GM20000 (cell line): ENCODE results near the gene SNX32.

Source experiments
- DNase-seq: peaks from one replicate; pipeline ENCODE4 v3.0.0; 2012; ENCODE audit warnings: low spot score
- CTCF ChIP-seq: IDR thresholded peaks from 2 replicates; pipeline ENCODE4 v1.5.1; 2012; ENCODE audit warnings: mild to moderate bottlenecking, control low read depth; ENCODE audit errors: extremely low read depth, missing control alignments

The SNX32 gene

DNA sequence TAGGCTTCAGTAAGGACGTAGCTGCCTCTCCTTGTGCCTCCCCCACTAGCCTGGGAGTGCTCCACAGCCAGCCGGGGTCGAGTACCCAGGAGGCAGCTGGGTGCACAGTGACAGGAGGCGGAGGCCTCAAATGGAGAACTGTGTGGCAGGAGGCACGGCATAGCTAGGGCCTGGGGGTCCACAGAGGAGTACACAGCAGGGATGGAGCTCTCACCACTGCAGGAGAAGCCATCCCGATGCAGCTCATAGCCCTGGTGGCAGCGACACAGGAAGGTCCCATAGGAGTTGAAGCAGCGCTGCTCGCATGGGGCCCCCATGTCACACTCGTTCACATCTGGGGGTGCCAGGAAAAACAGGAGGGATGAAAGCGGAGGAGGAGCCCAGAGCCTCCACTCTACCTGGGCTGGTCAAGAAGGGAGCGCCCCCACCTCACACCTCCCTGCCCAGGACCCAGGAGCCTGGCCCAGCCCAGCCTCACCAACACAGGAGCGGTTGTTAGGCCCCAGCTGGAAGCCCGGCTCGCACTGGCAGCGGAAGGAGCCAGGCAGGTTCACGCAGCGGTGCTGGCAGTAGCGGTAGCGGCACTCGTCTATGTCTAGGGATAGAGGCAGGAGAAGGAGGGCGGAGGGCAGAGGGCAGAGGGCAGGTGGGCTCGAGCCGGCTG lies 36.0 kb downstream of the SNX32 start:
- no peak for TF ChIP-seq CTCF
- DNase-seq = no peak

DNA sequence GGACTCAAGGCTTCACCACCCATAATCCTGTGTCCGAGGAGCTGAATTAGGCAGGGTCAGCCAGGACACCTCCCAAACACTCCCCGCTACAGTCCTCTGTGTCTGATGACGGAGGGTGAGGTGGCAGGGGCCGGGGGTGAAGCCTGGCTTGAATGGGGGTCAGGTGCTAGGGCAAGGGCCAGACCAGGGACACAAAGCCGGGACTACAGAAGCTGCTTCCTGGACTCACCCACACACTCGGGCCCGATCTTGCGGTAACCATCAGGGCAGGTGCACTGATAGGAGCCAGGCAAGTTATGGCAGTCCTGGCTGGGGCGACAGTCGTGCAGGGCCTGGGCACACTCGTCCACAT lies 36.5 kb downstream of the SNX32 start:
- no peak for DNase-seq
- TF ChIP-seq CTCF = no peak

GRCh38 chr11:65870706-65871681 lies 37.2 kb downstream of the SNX32 start:
- DNase-seq = no peak
- no peak for TF ChIP-seq CTCF

DNA sequence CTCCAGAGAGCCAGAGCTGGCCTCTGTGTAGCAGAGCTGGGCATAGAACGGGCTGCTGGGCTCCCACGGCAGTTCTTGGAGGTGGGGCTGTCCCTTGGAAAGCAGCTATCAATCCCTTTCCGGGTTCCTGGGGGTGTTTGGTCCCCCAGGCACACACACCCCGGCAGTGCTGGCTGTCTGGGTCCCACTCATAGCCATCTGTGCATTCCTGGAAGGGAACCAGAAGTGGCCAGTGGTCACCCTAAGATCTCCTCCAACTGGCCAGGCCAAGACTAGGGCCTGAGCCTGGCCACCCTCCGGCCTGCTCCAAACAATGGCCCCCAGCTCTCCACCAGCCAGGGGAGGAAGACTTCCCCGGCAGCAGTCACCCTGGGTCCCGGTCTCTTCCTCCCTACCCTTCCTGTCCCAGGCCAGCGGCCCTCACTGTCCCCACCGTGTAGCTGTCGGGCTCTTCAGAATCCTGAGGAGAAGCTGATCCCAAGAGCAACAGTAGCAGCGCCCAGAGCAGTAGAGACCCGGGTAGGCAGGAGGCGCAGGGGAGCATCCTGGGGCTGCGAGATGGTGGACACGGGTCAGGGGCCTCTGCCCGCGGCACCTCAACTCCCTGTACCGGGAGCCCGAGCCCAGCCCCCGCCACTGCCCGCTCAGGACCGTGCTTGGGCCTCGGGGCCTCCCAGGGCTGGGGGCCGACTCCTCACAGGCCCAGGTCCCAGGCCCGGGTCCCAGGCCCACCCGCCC lies 38.2 kb downstream of the SNX32 start:
- no peak for DNase-seq
- TF ChIP-seq CTCF = no peak

GRCh38 chr11:65872586-65873317 lies 39.0 kb downstream of the SNX32 start, which contains the start of gene EFEMP2:
TSS of gene EFEMP2 (minus strand) at chr11:65872800. CDS start at chr11:65872354, 446 bp downstream.
- no peak for DNase-seq
- no peak for TF ChIP-seq CTCF

GRCh38 chr11:65873318-65874156 lies 39.8 kb downstream of the SNX32 start:
- DNase-seq = peak; percentile 97

More at GRCh38 chr11:65873318-65874156, 39.8 kb downstream of the SNX32 start:
- no peak for TF ChIP-seq CTCF
